K562 (cell line): Measurements from ENCODE around the gene DKKL1. TPM values are rescaled to one million over a fixed set of nuclear protein-coding genes. Genes with fewer than 3 reads are reported as not detected.

Experiments used
- CHD1 ChIP-seq: fragments of 200-600 bp; sonication (generic); IDR thresholded peaks from one replicate; pipeline ENCODE4 v1.6.1; 2012; ENCODE audit warnings: mild to moderate bottlenecking, moderate library complexity, low read length, inconsistent platforms
- EP300 ChIP-seq: IDR thresholded peaks from 2 replicates; pipeline ENCODE4 v1.6.1; 2012; ENCODE audit warnings: low read length, improper control_type of control experiment
- ESRRA ChIP-seq: fragments of 450-650 bp; IDR thresholded peaks from 2 replicates; pipeline ENCODE4 v1.6.1; 2014; ENCODE audit warnings: low read depth, mild to moderate bottlenecking, moderate library complexity, borderline replicate concordance
- HNRNPH1 ChIP-seq: fragments of 200-400 bp; formaldehyde crosslinking; optimal IDR thresholded peaks from 2 replicates; pipeline ENCODE3; 2017; ENCODE audit warnings: low read depth, mild to moderate bottlenecking, low read length, moderate library complexity
- KLF10 ChIP-seq: fragments of 250-450 bp; sonication (Bioruptor Pico); IDR thresholded peaks from 2 replicates; pipeline ENCODE4 v1.6.1; 2021; ENCODE audit warnings: matching md5 sums
- LCOR ChIP-seq: sonication (generic); formaldehyde crosslinking; IDR thresholded peaks from 2 replicates; pipeline ENCODE4 v1.8.0; 2022; ENCODE audit warnings: mild to moderate bottlenecking, missing genetic modification reagents
- MCM3 ChIP-seq: fragments of 450-650 bp; IDR thresholded peaks from 2 replicates; pipeline ENCODE4 v1.6.1; 2016
- MTA1 ChIP-seq: fragments of 450-650 bp; IDR thresholded peaks from 2 replicates; pipeline ENCODE4 v1.6.1; 2017; ENCODE audit warnings: borderline replicate concordance
- PTBP1 ChIP-seq: fragments of 200-400 bp; formaldehyde crosslinking; IDR thresholded peaks from 2 replicates; pipeline ENCODE4 v1.6.1; 2017; ENCODE audit warnings: low read depth, low read length
- PTTG1 ChIP-seq: fragments of 450-650 bp; IDR thresholded peaks from 2 replicates; pipeline ENCODE4 v1.6.1; 2016; ENCODE audit warnings: low read depth, mild to moderate bottlenecking, missing genetic modification characterization, missing compliant biosample characterization
- SMARCC2 ChIP-seq: fragments of 450-650 bp; IDR thresholded peaks from 2 replicates; pipeline ENCODE4 v1.6.1; 2017; ENCODE audit warnings: antibody characterized with exemption, moderate library complexity, mild to moderate bottlenecking, low read depth
- SP2 ChIP-seq: IDR thresholded peaks from 2 replicates; pipeline ENCODE4 v1.6.1; 2011; ENCODE audit warnings: mild to moderate bottlenecking, low read depth, low read length, moderate library complexity; ENCODE audit not compliant: poor library complexity, severe bottlenecking; ENCODE audit errors: extremely low read depth
- TEAD1 ChIP-seq, 2 experiments: fragments of 450-650 bp in 1 of 2; sonication (generic) in 1 of 2; formaldehyde crosslinking; IDR thresholded peaks; 2 replicates each; pipeline versions ENCODE4 v1.4.0 to v1.8.0; 2020 to 2022; ENCODE audit warnings: mild to moderate bottlenecking in 2 of 2, missing genetic modification reagents in 1 of 2
- TOE1 ChIP-seq, 2 experiments: fragments of 450-650 bp in 1 of 2; sonication (generic) in 1 of 2; formaldehyde crosslinking in 1 of 2; IDR thresholded peaks; 2 replicates each; pipeline versions ENCODE4 v1.7.1 to v1.8.0; 2016 to 2022; ENCODE audit warnings: borderline replicate concordance in 2 of 2, mild to moderate bottlenecking in 2 of 2, antibody characterized with exemption in 1 of 2, inconsistent platforms in 1 of 2, low read depth in 1 of 2, missing genetic modification reagents in 1 of 2, moderate library complexity in 1 of 2
- XRCC3 ChIP-seq: fragments of 450-650 bp; IDR thresholded peaks from 2 replicates; pipeline ENCODE4 v1.6.1; 2017; ENCODE audit warnings: mild to moderate bottlenecking, moderate library complexity
- ZNF41 ChIP-seq: fragments of 250-450 bp; sonication (Bioruptor Pico); conservative IDR thresholded peaks from 2 replicates; pipeline ENCODE4 v1.4.0; 2020; ENCODE audit warnings: mild to moderate bottlenecking
- ZNF431 ChIP-seq: sonication (generic); formaldehyde crosslinking; IDR thresholded peaks from 2 replicates; pipeline ENCODE4 v1.8.0; 2022; ENCODE audit warnings: mild to moderate bottlenecking, missing genetic modification reagents
- ZNF644 ChIP-seq: fragments of 200-800 bp; sonication (Bioruptor generic); IDR thresholded peaks from 2 replicates; pipeline ENCODE4 v1.6.1; 2016; ENCODE audit warnings: low read depth, missing genetic modification characterization, missing compliant biosample characterization
- polyA plus RNA-seq, 8 experiments: library from polyadenylated mRNA; depleted of rRNA in 4 of 8; stranded (reverse) in 5 of 8; unstranded in 3 of 8; fragments of >200 nt; fragmentation: Nextera tagmentation in 2 of 8; fragmentation: Illumina TruSeq in 1 of 8; extraction: Ambion mirVana in 2 of 8; extraction: Trizol in 1 of 8; gene quantifications; 2 replicates each; pipeline versions ENCODE4 v1.2.1 to v1.2.3, GENCODE V29; 2011 to 2014; ENCODE audit warnings: inconsistent platforms in 1 of 8, missing spikeins in 1 of 8
- total RNA-seq, 7 experiments: library from RNA; depleted of rRNA in 6 of 7; stranded (reverse); fragments of >200 nt in 6 of 7; fragmentation: Illumina TruSeq in 2 of 7; extraction: Trizol in 2 of 7; gene quantifications; 2 replicates each; pipeline versions ENCODE4 v1.2.1 to v1.2.3, GENCODE V29; 2011 to 2021; ENCODE audit warnings: low replicate concordance in 1 of 7
- TF ChIP-seq, protein P1 (sequence below): sonication (generic); formaldehyde crosslinking; IDR thresholded peaks from 2 replicates; pipeline ENCODE4 v1.8.0; 2022; ENCODE audit warnings: mild to moderate bottlenecking, low read depth, missing genetic modification reagents
- TF ChIP-seq, protein P2 (sequence below): sonication (generic); formaldehyde crosslinking; IDR thresholded peaks from 2 replicates; pipeline ENCODE4 v1.8.0; 2022; ENCODE audit warnings: mild to moderate bottlenecking, missing genetic modification reagents, borderline replicate concordance
- TF ChIP-seq, protein P3 (sequence below): fragments of 450-650 bp; IDR thresholded peaks from 2 replicates; pipeline ENCODE4 v1.6.1; 2017; ENCODE audit warnings: antibody characterized with exemption
- TF ChIP-seq, protein P4 (sequence below): fragments of 250-450 bp; sonication (Bioruptor Pico); IDR thresholded peaks from 2 replicates; pipeline ENCODE4 v1.6.1; 2021; ENCODE audit warnings: mild to moderate bottlenecking

The DKKL1 gene
- total and polyA plus RNA-seq, 9 of the 15 experiments (the other 6 are each of a cell fraction or from before 2014, with no cell fraction given), result 0.15 to 1.7 (median 0.52) TPM

DNA sequence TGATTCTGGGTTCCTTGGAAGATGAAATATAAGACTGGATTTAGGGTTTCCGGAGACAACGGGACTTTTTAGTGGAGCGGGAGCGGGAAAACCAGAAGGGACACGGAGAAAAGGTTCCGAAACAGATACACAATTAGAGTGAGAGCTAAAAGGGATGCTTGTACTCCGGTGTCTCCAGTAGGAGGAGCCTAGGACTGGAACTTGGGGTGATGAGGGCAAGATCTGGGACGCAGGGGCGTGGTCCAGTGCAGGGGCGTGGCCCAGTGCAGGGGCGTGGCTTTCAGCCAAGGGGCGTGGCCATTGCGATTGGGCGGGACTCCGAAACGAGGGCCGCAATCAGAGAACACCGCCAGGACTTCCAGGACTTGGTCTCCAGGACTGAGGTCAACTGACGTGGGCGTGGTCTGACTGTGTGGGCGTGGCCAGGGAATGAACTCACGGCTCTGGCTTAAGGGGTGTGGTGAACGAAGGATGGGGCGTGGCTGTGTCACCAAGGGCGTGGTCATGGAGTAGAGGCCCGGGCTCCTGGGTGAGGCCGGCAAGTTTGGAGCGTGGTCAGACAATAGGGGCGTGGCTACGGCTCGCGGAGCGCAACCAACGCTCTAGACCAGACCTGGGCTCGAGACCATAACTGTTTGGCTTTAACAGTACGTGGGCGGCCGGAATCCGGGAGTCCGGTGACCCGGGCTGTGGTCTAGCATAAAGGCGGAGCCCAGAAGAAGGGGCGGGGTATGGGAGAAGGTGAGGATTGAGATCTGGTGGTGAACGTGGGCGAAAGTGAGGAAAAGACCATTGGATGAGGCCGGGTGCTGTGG is at the start of gene DKKL1 (continued):
- TF ChIP-seq, protein P1, sequence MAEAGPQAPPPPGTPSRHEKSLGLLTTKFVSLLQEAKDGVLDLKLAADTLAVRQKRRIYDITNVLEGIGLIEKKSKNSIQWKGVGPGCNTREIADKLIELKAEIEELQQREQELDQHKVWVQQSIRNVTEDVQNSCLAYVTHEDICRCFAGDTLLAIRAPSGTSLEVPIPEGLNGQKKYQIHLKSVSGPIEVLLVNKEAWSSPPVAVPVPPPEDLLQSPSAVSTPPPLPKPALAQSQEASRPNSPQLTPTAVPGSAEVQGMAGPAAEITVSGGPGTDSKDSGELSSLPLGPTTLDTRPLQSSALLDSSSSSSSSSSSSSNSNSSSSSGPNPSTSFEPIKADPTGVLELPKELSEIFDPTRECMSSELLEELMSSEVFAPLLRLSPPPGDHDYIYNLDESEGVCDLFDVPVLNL (CRISPR knock-in tag), result no peak
- no peak for TF ChIP-seq MTA1
- TF ChIP-seq EP300, result peak; percentile 42
- TF ChIP-seq MCM3, result no peak
- no peak for TF ChIP-seq XRCC3
- no peak for TF ChIP-seq ZNF644 (tag)
- TF ChIP-seq, protein P2, sequence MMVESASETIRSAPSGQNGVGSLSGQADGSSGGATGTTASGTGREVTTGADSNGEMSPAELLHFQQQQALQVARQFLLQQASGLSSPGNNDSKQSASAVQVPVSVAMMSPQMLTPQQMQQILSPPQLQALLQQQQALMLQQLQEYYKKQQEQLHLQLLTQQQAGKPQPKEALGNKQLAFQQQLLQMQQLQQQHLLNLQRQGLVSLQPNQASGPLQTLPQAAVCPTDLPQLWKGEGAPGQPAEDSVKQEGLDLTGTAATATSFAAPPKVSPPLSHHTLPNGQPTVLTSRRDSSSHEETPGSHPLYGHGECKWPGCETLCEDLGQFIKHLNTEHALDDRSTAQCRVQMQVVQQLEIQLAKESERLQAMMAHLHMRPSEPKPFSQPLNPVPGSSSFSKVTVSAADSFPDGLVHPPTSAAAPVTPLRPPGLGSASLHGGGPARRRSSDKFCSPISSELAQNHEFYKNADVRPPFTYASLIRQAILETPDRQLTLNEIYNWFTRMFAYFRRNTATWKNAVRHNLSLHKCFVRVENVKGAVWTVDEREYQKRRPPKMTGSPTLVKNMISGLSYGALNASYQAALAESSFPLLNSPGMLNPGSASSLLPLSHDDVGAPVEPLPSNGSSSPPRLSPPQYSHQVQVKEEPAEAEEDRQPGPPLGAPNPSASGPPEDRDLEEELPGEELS (CRISPR knock-in tag), result no peak
- no peak for TF ChIP-seq SP2
- no peak for TF ChIP-seq KLF10
- TF ChIP-seq ZNF41, result no peak
- no peak for TF ChIP-seq PTTG1 (tag)
- TF ChIP-seq PTBP1, result no peak
- TF ChIP-seq, protein P3, sequence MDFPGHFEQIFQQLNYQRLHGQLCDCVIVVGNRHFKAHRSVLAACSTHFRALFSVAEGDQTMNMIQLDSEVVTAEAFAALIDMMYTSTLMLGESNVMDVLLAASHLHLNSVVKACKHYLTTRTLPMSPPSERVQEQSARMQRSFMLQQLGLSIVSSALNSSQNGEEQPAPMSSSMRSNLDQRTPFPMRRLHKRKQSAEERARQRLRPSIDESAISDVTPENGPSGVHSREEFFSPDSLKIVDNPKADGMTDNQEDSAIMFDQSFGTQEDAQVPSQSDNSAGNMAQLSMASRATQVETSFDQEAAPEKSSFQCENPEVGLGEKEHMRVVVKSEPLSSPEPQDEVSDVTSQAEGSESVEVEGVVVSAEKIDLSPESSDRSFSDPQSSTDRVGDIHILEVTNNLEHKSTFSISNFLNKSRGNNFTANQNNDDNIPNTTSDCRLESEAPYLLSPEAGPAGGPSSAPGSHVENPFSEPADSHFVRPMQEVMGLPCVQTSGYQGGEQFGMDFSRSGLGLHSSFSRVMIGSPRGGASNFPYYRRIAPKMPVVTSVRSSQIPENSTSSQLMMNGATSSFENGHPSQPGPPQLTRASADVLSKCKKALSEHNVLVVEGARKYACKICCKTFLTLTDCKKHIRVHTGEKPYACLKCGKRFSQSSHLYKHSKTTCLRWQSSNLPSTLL, result no peak
- TF ChIP-seq, protein P4, sequence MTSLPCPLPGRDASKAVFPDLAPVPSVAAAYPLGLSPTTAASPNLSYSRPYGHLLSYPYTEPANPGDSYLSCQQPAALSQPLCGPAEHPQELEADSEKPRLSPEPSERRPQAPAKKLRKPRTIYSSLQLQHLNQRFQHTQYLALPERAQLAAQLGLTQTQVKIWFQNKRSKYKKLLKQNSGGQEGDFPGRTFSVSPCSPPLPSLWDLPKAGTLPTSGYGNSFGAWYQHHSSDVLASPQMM, result no peak
- peak; percentile 71; the same call in 1 of the 2 replicates for TF ChIP-seq ESRRA
- no peak; a peak in 1 of 4 replicates for TF ChIP-seq TEAD1 (CRISPR knock-in tag; IDR thresholded peaks at IDR 0.05)
- no peak for TF ChIP-seq ZNF431 (CRISPR knock-in tag)
- TF ChIP-seq HNRNPH1, result no peak
- TF ChIP-seq LCOR (CRISPR knock-in tag), result peak; percentile 59
- TF ChIP-seq SMARCC2, result no peak
- peak; percentile 70; the same call in 1 of the 2 replicates for TF ChIP-seq TOE1 (IDR thresholded peaks at IDR 0.05; ENCODE audit: borderline replicate concordance)
- TF ChIP-seq TOE1 (CRISPR knock-in tag; IDR thresholded peaks at IDR 0.05; ENCODE audit: borderline replicate concordance, low read depth), result no peak
- TF ChIP-seq CHD1, result no peak
